Measurements from ENCODE around the gene SYNDIG1. TPM values are rescaled to one million over a fixed set of nuclear protein-coding genes. Genes with fewer than 3 reads are reported as not detected.
"Not testable (repeated sequence)": the region's sequence is repeated elsewhere in the genome, so short reads cannot be mapped to it uniquely, and the experiment has no call there.

Gene SYNDIG1
- total RNA-seq, 2 experiments from 2014 or later: not detected

GRCh38 chr20:24620937-24621519 is 151.6 kb downstream of the SYNDIG1 start:
- Histone ChIP-seq H3K4me1 (ENCODE audit: insufficient read depth, low read length) (no peaks in the 10 kb centered on the region), H3K4me3 (ENCODE audit: low read length) (no peak overlapping the region), H3K27me3 (ENCODE audit: control insufficient read depth in 1 of 2, insufficient read depth in 2 of 2, low read length in 2 of 2) (peaks cover 0 to 2% of the 10 kb centered on the region in 2 experiments), H3K36me3 (ENCODE audit: insufficient read depth, low read length) (no peaks in the 10 kb centered on the region), H3K27ac (ENCODE audit: low read depth in 1 of 2, low read length in 2 of 2) (no peak overlapping the region), H3K9me3 (ENCODE audit: control insufficient read depth in 1 of 2, insufficient read depth in 1 of 2, low read length in 2 of 2) (no peaks in the 10 kb centered on the region)
- ChIA-PET POLR2A (no interaction called here), CTCF (no interaction called here)
- no peak for ATAC-seq (ENCODE audit: poor library complexity)
- Mint-ChIP-seq H3K27me3 (peaks cover 4% of the 10 kb centered on the region), H3K36me3 (ENCODE audit: low read depth) (no peaks in the 10 kb centered on the region), H3K27ac (no peak overlapping the region), H3K4me1 (ENCODE audit: low read depth) (no peaks in the 10 kb centered on the region), H3K4me3 (no peak overlapping the region), H3K9me3 (no peaks in the 10 kb centered on the region)
- intact Hi-C loops (cut with DNase I, micrococcal nuclease): loop anchor here in 1 of 2 experiments (10.0 kb wide), 1 partner anchor 64 kb away; no protein-coding TSS in a partner anchor
- no peak for DNase-seq
- no peak for TF ChIP-seq CTCF (IDR thresholded peaks at IDR 0.05)

- Histone ChIP-seq H3K4me3 (ENCODE audit: low read length) (no peak overlapping the region), H3K36me3 (ENCODE audit: insufficient read depth, low read length) (no peaks in the 10 kb centered on the region), H3K27ac (ENCODE audit: low read depth in 1 of 2, low read length in 2 of 2) (no peak overlapping the region), H3K9me3 (ENCODE audit: control insufficient read depth in 1 of 2, insufficient read depth in 1 of 2, low read length in 2 of 2) (no peaks in the 10 kb centered on the region), H3K4me1 (ENCODE audit: insufficient read depth, low read length) (no peaks in the 10 kb centered on the region), H3K27me3 (ENCODE audit: control insufficient read depth in 1 of 2, insufficient read depth in 2 of 2, low read length in 2 of 2) (no peaks in the 10 kb centered on the region)
- peaks cover 3% of the 10 kb centered on the region for H3K4me1 Mint-ChIP-seq (ENCODE audit: low read depth)
- intact Hi-C loops (cut with DNase I, micrococcal nuclease): loop anchor here in 1 of 2 experiments (10.0 kb wide), 1 partner anchor 62 kb away; no protein-coding TSS in a partner anchor
- no peak overlapping the region for H3K4me3 Mint-ChIP-seq
- H3K36me3 Mint-ChIP-seq (ENCODE audit: low read depth): no peaks in the 10 kb centered on the region
- no peak for ATAC-seq (ENCODE audit: poor library complexity)
- no peaks in the 10 kb centered on the region for H3K9me3 Mint-ChIP-seq
- DNase-seq: no peak
- ChIA-PET CTCF (no interaction called here), POLR2A (no interaction called here)
- no peak overlapping the region for H3K27ac Mint-ChIP-seq
- TF ChIP-seq CTCF (IDR thresholded peaks at IDR 0.05): no peak
- no peaks in the 10 kb centered on the region for H3K27me3 Mint-ChIP-seq
Measured at GRCh38 chr20:24622856-24623255, 153.4 kb downstream of the SYNDIG1 start.

- H3K4me3 ChIP-seq (ENCODE audit: low read length); POLR2A ChIA-PET; ATAC-seq (ENCODE audit: poor library complexity); H3K4me1 ChIP-seq (ENCODE audit: insufficient read depth, low read length); H3K27me3 Mint-ChIP-seq; H3K36me3 ChIP-seq (ENCODE audit: insufficient read depth, low read length); H3K4me3 Mint-ChIP-seq; H3K36me3 Mint-ChIP-seq (ENCODE audit: low read depth); H3K27me3 ChIP-seq (ENCODE audit: control insufficient read depth in 1 of 2, insufficient read depth in 2 of 2, low read length in 2 of 2); H3K27ac ChIP-seq (ENCODE audit: low read depth in 1 of 2, low read length in 2 of 2); DNase-seq; H3K27ac Mint-ChIP-seq; H3K9me3 ChIP-seq (ENCODE audit: control insufficient read depth in 1 of 2, insufficient read depth in 1 of 2, low read length in 2 of 2); CTCF ChIA-PET; H3K9me3 Mint-ChIP-seq: not testable (repeated sequence)
- H3K4me1 Mint-ChIP-seq (ENCODE audit: low read depth): peaks cover 17% of the 10 kb centered on the region
- intact Hi-C loops (cut with DNase I, micrococcal nuclease): loop anchor here in 1 of 2 experiments (10.0 kb wide), 1 partner anchor 59 kb away; no protein-coding TSS in a partner anchor
Measured at GRCh38 chr20:24626141-24626540, 156.7 kb downstream of the SYNDIG1 start.

- Mint-ChIP-seq H3K27me3 (no peaks in the 10 kb centered on the region), H3K36me3 (ENCODE audit: low read depth) (no peaks in the 10 kb centered on the region), H3K4me3 (no peak overlapping the region), H3K9me3 (no peaks in the 10 kb centered on the region), H3K27ac (no peak overlapping the region), H3K4me1 (ENCODE audit: low read depth) (peaks cover 17% of the 10 kb centered on the region)
- ATAC-seq (ENCODE audit: poor library complexity) (no peak), DNase-seq (no peak)
- ChIA-PET CTCF (no interaction called here), POLR2A (no interaction called here)
- no peaks in the 10 kb centered on the region for H3K4me1 ChIP-seq (ENCODE audit: insufficient read depth, low read length)
- no peaks in the 10 kb centered on the region for H3K27me3 ChIP-seq (ENCODE audit: control insufficient read depth in 1 of 2, insufficient read depth in 2 of 2, low read length in 2 of 2)
- no peaks in the 10 kb centered on the region for H3K36me3 ChIP-seq (ENCODE audit: insufficient read depth, low read length)
- intact Hi-C loops (cut with DNase I, micrococcal nuclease): loop anchor here in 1 of 2 experiments (10.0 kb wide), 1 partner anchor 58 kb away; no protein-coding TSS in a partner anchor
- H3K9me3 ChIP-seq (ENCODE audit: control insufficient read depth in 1 of 2, insufficient read depth in 1 of 2, low read length in 2 of 2): no peaks in the 10 kb centered on the region
- H3K27ac ChIP-seq (ENCODE audit: low read depth in 1 of 2, low read length in 2 of 2): no peak overlapping the region
- no peak overlapping the region for H3K4me3 ChIP-seq (ENCODE audit: low read length)
- no peak for TF ChIP-seq CTCF (IDR thresholded peaks at IDR 0.05)
Measured at GRCh38 chr20:24627291-24627690, 157.9 kb downstream of the SYNDIG1 start.
